Osteocyte (in vitro differentiated cells): ENCODE results near the gene RNF166. TPM values are rescaled to one million over a fixed set of nuclear protein-coding genes. Genes with fewer than 3 reads are reported as not detected.

ENCODE experiments used
- DNase-seq: peaks from one replicate; pipeline ENCODE4 v3.0.0; 2021; ENCODE audit warnings: mixed read lengths; ENCODE audit not compliant: unreplicated experiment; ENCODE audit errors: extremely low spot score
- H3K27ac Mint-ChIP-seq: one replicate; pipeline ENCODE4 v1.8.0; 2021; ENCODE audit warnings: mild to moderate bottlenecking, mixed read lengths; ENCODE audit not compliant: unreplicated experiment
- H3K27me3 Mint-ChIP-seq: one replicate; pipeline ENCODE4 v1.8.0; 2021; ENCODE audit warnings: mixed read lengths; ENCODE audit not compliant: unreplicated experiment
- H3K36me3 Mint-ChIP-seq: one replicate; pipeline ENCODE4 v1.8.0; 2021; ENCODE audit warnings: mixed read lengths; ENCODE audit not compliant: unreplicated experiment
- H3K4me1 Mint-ChIP-seq: one replicate; pipeline ENCODE4 v1.8.0; 2021; ENCODE audit warnings: mixed read lengths; ENCODE audit not compliant: unreplicated experiment
- H3K4me3 Mint-ChIP-seq: one replicate; pipeline ENCODE4 v1.8.0; 2021; ENCODE audit warnings: mild to moderate bottlenecking, moderate library complexity, mixed read lengths; ENCODE audit not compliant: unreplicated experiment
- H3K9me3 Mint-ChIP-seq: one replicate; pipeline ENCODE4 v1.8.0; 2021; ENCODE audit warnings: mixed read lengths; ENCODE audit not compliant: unreplicated experiment
- CTCF ChIP-seq: fragments of 200-600 bp; sonication (generic); IDR thresholded peaks from 2 replicates; pipeline ENCODE4 v1.5.0; 2021; ENCODE audit warnings: antibody characterized with exemption, mild to moderate bottlenecking, moderate library complexity
- total RNA-seq: library from RNA; stranded (reverse); gene quantifications from 2 replicates; pipeline ENCODE4 v1.2.1, GENCODE V29; 2021

The RNF166 gene
- total RNA-seq, 1 donor from 2014 or later, result 17.2 TPM

GRCh38 chr16:88736088-88736487, 29.9 kb upstream of the RNF166 start:
- Mint-ChIP-seq H3K27me3 (no peaks in the 10 kb centered on the region), H3K36me3 (peaks cover 9% of the 10 kb centered on the region), H3K27ac (no peak overlapping the region), H3K9me3 (no peaks in the 10 kb centered on the region), H3K4me3 (no peak overlapping the region), H3K4me1 (no peaks in the 10 kb centered on the region)
- no peak for TF ChIP-seq CTCF
- DNase-seq, result no peak

GRCh38 chr16:88735616-88736015, 29.4 kb upstream of the RNF166 start:
- no peak for TF ChIP-seq CTCF
- Mint-ChIP-seq H3K9me3 (no peaks in the 10 kb centered on the region), H3K27ac (no peak overlapping the region), H3K4me3 (no peak overlapping the region), H3K4me1 (no peaks in the 10 kb centered on the region), H3K36me3 (peaks cover 12% of the 10 kb centered on the region), H3K27me3 (no peaks in the 10 kb centered on the region)
- no peak for DNase-seq

GRCh38 chr16:88735121-88735520, 28.9 kb upstream of the RNF166 start:
- H3K9me3 Mint-ChIP-seq, result no peaks in the 10 kb centered on the region
- TF ChIP-seq CTCF, result no peak
- no peak overlapping the region for H3K4me3 Mint-ChIP-seq
- peaks cover 12% of the 10 kb centered on the region for H3K36me3 Mint-ChIP-seq
- no peak overlapping the region for H3K27ac Mint-ChIP-seq
- H3K4me1 Mint-ChIP-seq, result no peaks in the 10 kb centered on the region
- DNase-seq, result no peak
- no peaks in the 10 kb centered on the region for H3K27me3 Mint-ChIP-seq

- Mint-ChIP-seq H3K27me3 (no peaks in the 10 kb centered on the region), H3K4me3 (no peak overlapping the region)
Measured at GRCh38 chr16:88734361-88734728, 28.1 kb upstream of the RNF166 start.

GRCh38 chr16:88733630-88734360, 27.6 kb upstream of the RNF166 start:
- Mint-ChIP-seq H3K36me3 (peaks cover 10% of the 10 kb centered on the region), H3K27ac (no peak overlapping the region), H3K9me3 (no peaks in the 10 kb centered on the region)

More at GRCh38 chr16:88734361-88734728, 28.1 kb upstream of the RNF166 start:
- Mint-ChIP-seq H3K9me3 (no peaks in the 10 kb centered on the region), H3K27ac (no peak overlapping the region), H3K36me3 (peaks cover 12% of the 10 kb centered on the region), H3K4me1 (no peaks in the 10 kb centered on the region)
- DNase-seq, result no peak
- no peak for TF ChIP-seq CTCF

More at GRCh38 chr16:88733630-88734360, 27.6 kb upstream of the RNF166 start:
- H3K4me1 Mint-ChIP-seq, result no peaks in the 10 kb centered on the region
- no peak for DNase-seq
- no peak overlapping the region for H3K4me3 Mint-ChIP-seq
- H3K27me3 Mint-ChIP-seq, result no peaks in the 10 kb centered on the region
- no peak for TF ChIP-seq CTCF
